A549 treated with ZK216348 at 1 μM for 4 hours (cell line): ENCODE measurements around the gene TCF7L1. TPM values are rescaled to one million over a fixed set of nuclear protein-coding genes. Genes with fewer than 3 reads are reported as not detected.

Experiments used
- total RNA-seq: library from RNA; stranded (reverse); fragments of 200-300 nt; extraction: Qiagen RNA extraction; gene quantifications from 5 replicates; pipeline ENCODE4 v1.2.3, GENCODE V29; 2022; ENCODE audit warnings: low read depth

TCF7L1 gene
- total RNA-seq: 6.4 to 11.3 TPM (median 9.9 TPM) in 5 replicates

GRCh38 chr2:85132834-85133637 lies at the start of gene TCF7L1:
Gene TCF7L1 (plus strand): TSS chr2:85133392. CDS start chr2:85133685, 293 bp downstream.

GRCh38 chr2:85327822-85328617 lies 194.8 kb downstream of the TCF7L1 start, which contains the start of gene TGOLN2:
Gene TGOLN2 (minus strand): TSS chr2:85327989. CDS start chr2:85327962, 27 bp downstream.

GRCh38 chr2:85354286-85355072 lies 221.3 kb downstream of the TCF7L1 start, which contains the start of the genes ELMOD3 and RETSAT:
Gene ELMOD3 (plus strand): TSS chr2:85354769. CDS start chr2:85357199, 2,430 bp downstream.
Gene RETSAT (minus strand): TSS chr2:85354528. CDS start chr2:85354507, 21 bp downstream.

Other genes starting within 250 kb of the TCF7L1 start
- 8,589 to 10,969 TPM (median 9,558 TPM) in 5 replicates for gene TMSB10, start 227.7 kb upstream of the TCF7L1 start, total RNA-seq
- gene KCMF1, start 162.2 kb upstream of the TCF7L1 start, total RNA-seq: 99.0 to 117 TPM (median 110 TPM) in 5 replicates
- 83.4 to 114 TPM (median 101 TPM) in 5 replicates for gene TGOLN2, start 194.6 kb downstream of the TCF7L1 start, total RNA-seq
- gene RETSAT, start 221.1 kb downstream of the TCF7L1 start, total RNA-seq: 49.5 to 56.9 TPM (median 52.4 TPM) in 5 replicates
- gene ELMOD3, start 221.4 kb downstream of the TCF7L1 start, total RNA-seq: 10.8 to 15.4 TPM (median 12.5 TPM) in 5 replicates